Measurements from ENCODE around the gene ISG15.

The ISG15 gene

GRCh38 chr1:1031659-1032235 lies 18.4 kb downstream of the ISG15 start:
- TF ChIP-seq, protein P1, sequence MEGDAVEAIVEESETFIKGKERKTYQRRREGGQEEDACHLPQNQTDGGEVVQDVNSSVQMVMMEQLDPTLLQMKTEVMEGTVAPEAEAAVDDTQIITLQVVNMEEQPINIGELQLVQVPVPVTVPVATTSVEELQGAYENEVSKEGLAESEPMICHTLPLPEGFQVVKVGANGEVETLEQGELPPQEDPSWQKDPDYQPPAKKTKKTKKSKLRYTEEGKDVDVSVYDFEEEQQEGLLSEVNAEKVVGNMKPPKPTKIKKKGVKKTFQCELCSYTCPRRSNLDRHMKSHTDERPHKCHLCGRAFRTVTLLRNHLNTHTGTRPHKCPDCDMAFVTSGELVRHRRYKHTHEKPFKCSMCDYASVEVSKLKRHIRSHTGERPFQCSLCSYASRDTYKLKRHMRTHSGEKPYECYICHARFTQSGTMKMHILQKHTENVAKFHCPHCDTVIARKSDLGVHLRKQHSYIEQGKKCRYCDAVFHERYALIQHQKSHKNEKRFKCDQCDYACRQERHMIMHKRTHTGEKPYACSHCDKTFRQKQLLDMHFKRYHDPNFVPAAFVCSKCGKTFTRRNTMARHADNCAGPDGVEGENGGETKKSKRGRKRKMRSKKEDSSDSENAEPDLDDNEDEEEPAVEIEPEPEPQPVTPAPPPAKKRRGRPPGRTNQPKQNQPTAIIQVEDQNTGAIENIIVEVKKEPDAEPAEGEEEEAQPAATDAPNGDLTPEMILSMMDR (IDR thresholded peaks at IDR 0.05; ENCODE audit: low read depth, low read length, missing control alignments): no peak
- H3K4me3 ChIP-seq (ENCODE audit: low read depth, low read length): no peak overlapping the region
- DNase-seq (ENCODE audit: low read depth): no peak

DNA sequence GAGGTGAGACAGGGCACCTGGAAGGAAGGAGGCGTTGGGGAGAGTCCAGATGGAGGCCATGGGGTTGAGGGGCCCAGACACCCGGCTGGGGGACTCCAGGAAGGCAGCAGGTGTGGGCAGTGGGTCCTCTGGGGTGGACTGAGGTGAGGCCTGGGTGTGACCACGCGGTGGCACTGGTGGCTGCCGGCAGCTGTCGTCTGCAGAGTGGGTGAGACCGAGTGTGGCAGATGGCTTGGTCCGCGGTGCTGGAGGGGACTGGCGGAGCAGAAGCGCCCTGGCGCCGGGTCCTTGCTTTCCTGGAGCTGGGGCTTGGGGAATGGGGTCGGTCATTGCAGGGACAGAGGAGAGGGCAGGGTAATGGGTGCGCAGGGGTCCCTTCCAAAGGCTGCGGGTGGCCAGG lies 19.1 kb downstream of the ISG15 start:
- DNase-seq (ENCODE audit: low read depth): no peak
- TF ChIP-seq, protein P1 (IDR thresholded peaks at IDR 0.05; ENCODE audit: low read depth, low read length, missing control alignments): peak; percentile 35
- H3K4me3 ChIP-seq (ENCODE audit: low read depth, low read length): no peak overlapping the region

DNA sequence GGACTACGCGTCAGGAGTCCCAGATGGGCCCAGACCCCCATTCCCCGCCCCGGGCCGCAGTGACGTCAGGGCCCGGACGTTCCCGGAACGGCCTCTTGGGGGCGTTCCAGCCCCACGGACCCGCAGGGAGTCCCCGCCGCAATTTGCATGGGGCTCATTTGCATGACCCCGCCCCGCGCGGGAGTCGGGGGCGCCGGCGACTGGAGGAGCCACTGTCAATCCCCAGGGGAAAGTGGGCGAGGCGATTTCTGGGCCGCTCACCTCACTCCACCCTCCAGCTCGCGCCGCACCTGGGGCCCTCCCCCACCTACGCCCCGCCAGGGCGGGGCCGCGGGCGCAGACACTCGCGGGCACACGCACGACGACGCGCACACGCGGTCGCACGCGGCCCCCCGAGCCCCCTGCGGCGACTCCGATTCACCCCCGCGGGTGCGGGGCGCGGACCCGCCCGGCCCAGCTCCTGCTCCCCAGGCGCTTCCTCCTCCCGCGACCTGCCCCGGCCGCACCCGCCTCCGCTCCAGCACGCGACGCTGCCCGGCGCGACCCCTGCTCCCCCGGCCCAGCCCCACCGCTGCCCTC lies 19.8 kb downstream of the ISG15 start:
- peak overlapping the region; percentile 46; the same call in 1 of the 2 replicates for H3K4me3 ChIP-seq (ENCODE audit: low read depth, low read length)
- DNase-seq (ENCODE audit: low read depth): peak; percentile 85

DNA sequence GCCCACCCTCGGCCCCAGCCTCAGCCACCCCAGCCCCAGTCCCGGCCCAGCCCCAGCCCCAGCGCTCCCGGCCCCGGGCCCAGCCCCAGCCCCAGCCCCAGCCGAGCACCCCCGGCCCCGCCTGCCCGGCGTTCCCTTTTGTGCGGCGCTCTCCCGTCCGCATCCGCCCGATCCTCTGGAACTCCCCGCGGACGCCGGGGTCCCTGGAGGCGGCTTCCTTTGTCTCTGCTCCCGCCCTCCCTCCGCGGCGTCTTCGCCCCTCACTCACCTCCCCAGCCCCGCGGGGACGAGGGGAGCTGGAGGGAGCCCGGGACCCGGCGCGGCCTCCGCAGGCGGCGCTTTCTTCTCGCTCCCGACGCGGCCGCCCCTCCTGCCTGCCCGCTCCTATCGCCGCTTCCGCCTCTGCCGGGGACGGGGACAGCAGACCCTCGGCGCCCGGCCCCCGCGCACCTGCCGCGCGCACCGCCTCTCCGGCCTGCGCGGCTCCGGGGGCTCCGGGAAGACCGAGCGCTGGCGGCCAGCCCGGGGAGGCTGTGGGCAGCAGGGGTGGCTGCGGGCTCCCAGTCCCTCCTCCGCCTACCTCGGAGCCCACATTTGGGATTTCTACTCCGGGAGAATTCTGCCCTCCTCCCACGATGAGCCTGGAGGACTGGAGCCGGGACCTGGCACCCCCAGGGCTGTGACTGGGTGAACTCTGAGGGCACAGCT lies 20.6 kb downstream of the ISG15 start:
- no peak for DNase-seq (ENCODE audit: low read depth)
- peak overlapping the region; percentile 43 for H3K4me3 ChIP-seq (ENCODE audit: low read depth, low read length)
- TF ChIP-seq, protein P1 (IDR thresholded peaks at IDR 0.05; ENCODE audit: low read depth, low read length, missing control alignments): no peak

More for the DNA sequence above, 19.8 kb downstream of the ISG15 start:
- TF ChIP-seq, protein P1 (IDR thresholded peaks at IDR 0.05; ENCODE audit: low read depth, low read length, missing control alignments): peak; percentile 83

- H3K4me3 ChIP-seq (ENCODE audit: low read depth, low read length): no peak overlapping the region
- no peak for DNase-seq (ENCODE audit: low read depth)
Measured at GRCh38 chr1:1034439-1034781, 21.1 kb downstream of the ISG15 start.

DNA sequence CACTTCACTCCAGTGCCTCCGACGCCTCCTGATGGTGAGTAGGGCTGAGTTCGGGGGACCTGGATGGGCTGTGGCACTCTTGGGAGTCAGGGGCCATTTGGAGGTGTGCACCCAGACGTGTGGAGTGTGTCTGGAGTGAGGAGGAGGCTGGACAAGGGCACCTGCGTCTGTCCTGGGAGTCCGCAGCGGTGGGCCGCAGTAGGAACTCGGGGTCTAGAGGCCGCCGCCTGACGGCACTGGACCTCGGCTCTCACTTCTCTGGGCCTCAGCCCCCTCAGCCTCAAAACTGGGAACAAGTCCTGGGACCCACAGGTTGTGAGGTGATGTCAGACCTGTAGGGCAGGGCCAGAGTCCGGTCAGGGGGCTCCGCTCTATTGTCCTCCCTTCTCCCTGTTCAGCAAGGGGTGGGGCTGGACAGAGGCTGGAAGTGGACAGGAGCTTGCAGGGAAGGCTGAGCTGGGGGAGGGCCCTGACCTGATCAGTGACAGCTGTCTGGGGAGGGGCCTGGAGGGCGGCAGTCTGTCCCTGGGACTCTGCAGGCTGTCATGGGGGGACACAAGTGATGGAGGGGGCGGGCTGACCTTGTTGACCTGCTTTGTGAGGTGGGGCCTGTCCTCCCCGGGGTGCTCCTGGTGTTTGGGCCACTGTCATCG lies 22.1 kb downstream of the ISG15 start:
- no peak overlapping the region for H3K4me3 ChIP-seq (ENCODE audit: low read depth, low read length)
- DNase-seq (ENCODE audit: low read depth): no peak
- TF ChIP-seq, protein P1 (IDR thresholded peaks at IDR 0.05; ENCODE audit: low read depth, low read length, missing control alignments): no peak

More at GRCh38 chr1:1034439-1034781, 21.1 kb downstream of the ISG15 start:
- TF ChIP-seq, protein P1 (IDR thresholded peaks at IDR 0.05; ENCODE audit: low read depth, low read length, missing control alignments): no peak

Measured in GM12864 (cell line).